Stimulated activated CD8-positive, alpha-beta memory T cell treated with anti-CD3 and anti-CD28 coated beads, Interleukin-12 subunit alpha, Interleukin-12 subunit beta, amount 100 ng/mL, for 24 hours (primary cell): Measurements from ENCODE around the gene CHRNA4.
"Not testable (repeated sequence)": the region's sequence is repeated elsewhere in the genome, so short reads cannot be mapped to it uniquely, and the experiment has no call there.

ENCODE experiments used
- DNase-seq: peaks from one replicate; pipeline ENCODE4 v3.0.0-alpha.2; 2020; ENCODE audit errors: extremely low read depth

CHRNA4 gene

DNA sequence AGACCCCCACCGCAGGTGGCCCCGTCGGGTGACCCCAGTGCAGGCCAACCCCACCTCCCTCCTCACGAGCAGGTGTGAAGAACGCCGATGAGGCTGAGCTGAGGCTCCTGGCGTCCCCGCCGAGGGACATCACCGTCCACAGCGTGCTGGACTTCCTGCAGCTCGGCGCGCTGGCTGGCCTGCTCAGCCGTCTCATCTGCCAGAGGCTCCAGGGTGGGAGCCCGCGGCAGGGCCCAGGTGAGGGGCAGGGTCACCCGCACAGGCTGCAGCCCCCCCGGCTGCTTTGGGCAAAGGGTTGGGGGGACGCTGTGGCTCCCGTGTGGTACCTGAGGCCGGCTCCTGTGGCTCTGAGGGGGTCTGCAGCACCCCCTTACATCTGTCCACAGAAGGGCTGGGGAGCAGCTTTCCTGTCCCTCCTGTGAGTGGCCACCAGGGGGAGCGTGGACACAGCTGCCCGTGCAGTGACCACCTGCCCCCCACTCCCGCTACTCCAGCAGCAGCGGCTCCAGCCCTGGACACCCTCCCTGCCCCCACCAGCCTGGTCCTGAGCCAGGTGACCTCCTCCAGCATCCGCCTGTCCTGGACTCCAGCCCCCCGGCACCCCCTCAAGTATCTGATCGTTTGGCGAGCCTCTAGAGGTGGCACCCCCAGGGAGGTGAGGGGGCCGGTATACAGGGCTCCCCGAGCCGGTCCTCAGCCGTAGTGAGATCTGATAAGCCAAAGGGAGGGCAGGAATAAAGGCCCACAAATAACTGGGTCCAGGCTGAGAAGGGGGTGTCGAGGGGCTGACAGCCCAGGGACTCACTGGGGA lies 51.7 kb downstream of the CHRNA4 start:
- DNase-seq = no peak

DNA sequence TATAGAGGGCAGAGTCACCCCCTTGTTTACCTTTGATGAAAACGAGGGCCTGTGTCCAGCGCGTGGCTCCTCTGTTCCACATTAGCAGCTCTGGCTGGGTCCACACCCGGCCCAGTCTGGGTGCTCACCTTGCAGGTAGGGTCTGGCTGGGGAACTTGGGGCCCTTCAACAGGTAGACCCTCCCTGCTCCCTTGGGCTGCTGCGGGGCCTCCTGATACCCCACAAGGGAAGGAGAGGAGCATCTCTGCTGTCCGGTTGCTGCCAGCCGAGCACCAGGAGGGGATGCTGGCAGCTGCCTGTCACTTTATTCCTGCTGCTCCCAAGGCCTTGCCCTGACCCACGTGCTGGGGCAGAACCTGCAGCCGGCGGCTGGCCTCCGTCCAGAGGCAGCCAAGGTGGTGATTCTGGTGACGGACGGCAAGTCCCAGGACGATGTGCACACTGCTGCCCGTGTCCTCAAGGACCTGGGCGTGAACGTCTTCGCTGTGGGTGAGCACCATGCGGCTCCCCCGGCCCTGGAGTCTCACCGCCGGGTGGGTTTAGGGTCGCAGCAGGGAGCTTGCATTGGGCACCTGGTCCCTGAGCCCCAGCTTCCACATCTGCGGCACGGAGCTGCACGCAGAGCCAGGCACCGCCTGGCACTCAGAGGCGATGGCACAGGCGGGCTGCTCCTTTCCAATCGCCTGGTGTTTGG lies 52.8 kb downstream of the CHRNA4 start:
- DNase-seq = no peak

DNA sequence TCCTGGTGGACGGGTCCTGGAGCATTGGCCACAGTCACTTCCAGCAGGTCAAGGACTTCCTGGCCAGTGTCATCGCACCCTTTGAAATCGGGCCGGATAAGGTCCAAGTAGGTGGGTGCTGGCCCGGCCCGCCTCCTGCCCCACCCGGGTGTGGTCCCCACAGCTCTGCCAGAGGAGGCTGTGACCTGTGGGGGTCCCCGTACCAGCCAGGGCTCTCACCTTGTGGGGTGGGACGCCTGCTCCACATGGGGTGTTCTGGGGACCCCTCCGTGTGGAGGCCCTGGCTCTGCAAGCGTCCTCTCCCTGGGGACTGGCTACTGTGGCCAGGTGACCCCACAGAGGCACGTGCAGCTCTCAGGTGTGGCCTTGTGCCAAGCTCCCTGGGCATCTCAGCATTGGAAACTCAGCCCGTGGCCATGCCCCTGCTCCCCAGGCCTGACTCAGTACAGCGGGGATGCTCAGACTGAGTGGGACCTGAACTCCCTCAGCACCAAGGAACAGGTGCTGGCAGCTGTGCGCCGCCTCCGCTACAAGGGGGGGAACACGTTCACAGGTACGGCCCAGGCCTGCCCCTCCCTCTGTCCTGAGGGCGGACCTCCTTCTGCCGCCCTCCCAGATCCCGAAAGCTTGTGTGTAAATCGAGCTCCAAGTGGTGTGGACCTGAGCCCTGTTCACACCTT lies 53.5 kb downstream of the CHRNA4 start:
- no peak for DNase-seq

DNA sequence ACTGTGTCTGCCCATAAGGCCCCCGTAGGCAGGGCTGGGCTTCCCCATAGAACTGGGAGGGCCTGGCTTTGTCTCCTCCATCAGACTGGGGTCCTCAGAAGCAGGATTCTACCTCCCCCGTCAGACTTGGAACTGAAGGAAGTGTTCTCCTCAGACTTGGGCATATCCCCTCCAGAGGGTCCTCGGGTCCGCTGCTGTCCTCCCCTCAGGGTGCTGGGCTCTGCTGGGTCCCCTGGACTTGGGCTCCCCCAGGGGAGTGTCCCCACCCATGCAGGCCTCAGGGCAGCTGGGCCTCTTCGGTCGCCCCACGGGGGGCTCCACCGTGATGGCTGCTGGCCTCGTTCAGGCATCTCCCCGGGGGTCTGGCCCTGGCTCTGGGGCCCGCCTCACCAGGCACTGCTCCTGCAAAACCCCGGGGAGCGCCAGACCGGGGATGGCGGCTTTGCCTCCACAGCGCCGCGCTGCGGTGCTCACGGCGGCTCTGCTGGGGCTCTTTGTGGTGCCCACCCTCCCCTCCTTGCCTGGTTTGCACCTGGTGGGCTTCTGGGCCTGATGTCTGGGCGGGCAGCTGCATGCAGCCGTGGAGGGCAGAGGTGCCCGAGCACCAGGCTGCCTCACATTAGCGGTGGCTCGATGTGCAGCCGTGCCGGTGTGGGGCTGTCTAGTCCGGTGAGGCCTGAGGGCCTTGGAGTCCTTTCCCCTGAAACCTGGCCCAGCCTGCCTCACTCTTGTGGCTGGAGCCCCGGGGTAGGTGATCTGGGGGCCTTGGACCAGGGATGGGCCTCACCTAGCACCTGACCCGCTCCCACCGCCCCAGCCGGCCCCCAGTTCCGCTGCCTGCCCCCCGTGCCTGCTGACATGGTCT lies 54.2 kb downstream of the CHRNA4 start:
- DNase-seq = no peak

DNA sequence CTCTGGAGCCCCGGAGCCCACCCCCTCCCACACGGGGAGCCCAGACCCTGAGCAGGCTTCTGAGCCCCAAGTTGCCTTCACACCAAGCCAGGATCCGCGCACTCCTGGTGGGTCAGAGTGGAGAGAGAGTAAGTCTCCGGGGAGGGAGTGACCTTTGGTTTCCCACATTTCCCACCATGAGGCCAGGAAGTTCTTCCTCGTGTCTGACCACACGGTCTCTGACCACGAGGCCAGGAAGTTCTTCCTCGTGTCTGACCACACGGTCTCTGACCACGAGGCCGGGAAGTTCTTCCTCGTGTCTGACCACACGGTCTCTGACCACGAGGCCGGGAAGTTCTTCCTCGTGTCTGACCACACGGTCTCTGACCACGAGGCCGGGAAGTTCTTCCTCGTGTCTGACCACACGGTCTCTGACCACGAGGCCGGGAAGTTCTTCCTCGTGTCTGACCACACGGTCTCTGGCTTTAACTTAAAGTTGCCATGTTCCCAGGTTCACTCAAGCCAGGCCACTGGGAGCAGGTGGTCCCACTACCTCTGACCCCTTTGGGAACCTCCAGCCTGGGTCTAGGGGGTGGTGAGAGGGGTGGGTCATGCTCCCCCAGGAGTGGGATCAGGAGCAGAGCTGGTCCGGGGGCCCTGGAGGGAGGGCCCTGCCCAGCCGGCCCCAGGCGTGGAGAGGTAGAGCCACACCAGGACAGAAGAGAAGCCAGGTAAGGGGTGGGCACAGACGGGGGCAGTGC lies 55.0 kb downstream of the CHRNA4 start:
- not testable (repeated sequence) for DNase-seq

DNA sequence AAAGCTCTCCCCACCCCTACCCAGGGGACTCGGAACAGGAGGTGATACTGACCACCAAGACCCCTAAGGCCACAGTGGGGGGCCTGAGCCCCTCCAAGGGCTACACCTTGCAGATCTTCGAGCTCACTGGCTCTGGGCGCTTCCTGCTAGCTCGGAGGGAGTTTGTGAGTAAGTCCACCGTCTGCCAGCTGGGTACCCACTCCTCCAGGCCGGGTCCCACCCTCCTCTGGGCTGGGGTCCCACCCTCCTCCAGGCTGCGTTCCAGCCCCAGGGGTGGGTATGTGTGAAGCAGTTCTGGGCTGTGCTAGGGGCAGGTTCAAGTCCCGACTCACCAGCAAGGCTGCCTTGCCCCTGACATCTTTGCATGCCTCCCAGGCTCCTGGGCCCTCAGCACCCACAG lies 55.8 kb downstream of the CHRNA4 start:
- DNase-seq = no peak

DNA sequence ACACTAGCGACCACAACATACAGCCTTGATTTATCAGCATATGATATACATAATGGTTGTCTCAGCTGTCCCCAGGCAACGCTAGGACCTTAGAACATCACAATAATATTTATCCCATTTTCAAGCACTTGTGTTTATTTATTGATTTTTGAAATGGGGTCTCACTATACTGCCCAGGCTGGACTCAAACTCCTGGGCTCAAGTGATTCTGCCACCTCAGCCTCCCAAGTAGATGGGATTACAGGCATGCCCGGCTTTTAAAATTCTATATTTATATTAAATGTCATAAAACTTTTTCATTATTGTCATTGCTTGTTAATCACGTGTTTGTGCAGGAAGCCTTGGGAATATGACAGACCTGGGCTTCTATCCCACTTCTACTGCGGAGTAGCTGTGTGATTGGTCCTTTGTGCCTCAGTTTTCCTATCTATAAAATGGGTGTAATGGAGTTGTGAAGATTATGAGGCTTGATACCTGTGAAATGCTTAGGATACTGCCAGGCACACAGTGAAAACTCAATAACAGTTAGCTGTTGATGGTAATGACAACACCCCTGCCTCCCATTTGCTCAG lies 58.0 kb downstream of the CHRNA4 start:
- no peak for DNase-seq

DNA sequence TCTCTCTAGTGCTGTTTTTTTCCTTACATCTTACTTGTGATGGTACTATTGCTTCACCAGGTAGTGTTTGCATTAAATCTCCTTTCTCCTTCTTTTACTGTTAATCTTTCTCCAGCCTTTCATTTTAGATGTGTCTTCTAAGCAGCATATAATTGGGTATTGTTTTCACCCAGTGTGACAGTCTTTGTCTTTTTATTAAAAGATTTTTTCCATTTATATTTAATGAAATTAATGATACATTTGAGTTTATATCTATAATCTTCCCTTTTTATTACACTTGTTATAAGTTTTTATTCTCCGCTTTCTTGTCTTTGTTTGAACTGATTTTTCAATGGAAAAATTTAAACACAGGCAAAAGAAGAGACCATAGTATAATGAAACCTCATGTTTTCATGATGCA lies 59.5 kb downstream of the CHRNA4 start:
- DNase-seq = no peak

DNA sequence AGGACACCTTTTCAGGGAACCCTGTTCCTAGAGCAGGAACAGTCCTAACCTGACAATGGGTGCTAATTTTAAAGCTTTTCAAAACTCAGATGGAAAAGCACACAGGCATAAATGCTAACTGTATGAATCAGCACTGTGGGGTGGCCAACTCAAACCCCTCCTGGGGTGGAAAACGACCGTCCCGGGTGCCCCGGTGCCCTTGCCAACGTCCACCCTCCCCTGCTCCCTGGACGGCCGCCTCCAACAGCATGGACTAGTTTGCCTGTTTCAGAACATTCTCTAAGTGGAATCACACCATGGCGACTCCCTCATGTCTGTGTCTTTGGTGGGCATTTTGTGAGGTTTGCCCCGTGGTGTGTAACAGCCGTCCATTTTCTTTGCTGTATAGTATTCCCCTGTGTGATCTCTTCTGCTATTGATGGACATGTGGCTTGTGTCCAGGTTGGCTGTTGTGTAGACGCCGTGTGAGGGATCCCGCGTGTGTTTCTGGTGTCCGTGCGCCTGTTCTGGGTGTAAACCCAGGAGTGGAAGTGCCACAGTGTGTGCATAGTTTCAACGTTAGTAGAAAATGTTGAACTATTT lies 62.3 kb downstream of the CHRNA4 start:
- no peak for DNase-seq

DNA sequence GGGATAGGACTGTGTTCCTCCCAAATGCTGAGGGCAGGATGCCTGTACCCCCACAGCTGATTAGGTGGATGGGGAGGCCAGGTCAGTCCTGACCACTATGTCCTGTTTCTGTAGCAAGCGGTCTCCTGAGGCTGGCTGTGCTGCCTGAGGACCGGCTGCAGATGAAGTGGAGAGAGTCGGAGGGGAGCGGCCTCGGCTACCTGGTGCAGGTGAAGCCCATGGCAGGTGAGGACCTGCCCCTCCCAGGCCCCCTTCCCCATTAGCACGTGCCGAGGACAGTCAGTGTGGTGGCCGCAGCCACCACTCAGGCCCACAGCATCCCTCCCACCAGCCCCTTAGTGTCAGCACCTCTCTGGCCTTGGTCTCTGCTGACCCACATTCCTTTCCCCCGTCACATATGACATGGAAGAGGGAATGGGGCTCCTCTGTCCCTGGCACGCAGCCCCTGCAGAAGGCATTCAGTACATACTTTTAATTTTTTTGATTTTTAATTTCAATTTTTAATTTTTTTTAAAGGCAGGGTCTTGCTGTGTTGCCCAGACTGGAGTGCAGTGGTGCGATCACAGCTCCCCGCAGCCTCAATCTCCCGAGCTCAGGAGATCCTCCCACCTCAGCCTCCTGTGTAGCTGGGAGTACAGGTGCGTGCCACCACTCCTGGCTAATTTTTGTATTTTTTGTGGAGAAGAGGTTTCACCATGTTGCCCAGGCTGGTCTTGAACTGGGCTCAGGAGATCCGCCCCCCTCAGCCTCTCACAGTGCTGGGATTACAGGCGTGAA lies 63.2 kb downstream of the CHRNA4 start:
- DNase-seq = no peak

DNA sequence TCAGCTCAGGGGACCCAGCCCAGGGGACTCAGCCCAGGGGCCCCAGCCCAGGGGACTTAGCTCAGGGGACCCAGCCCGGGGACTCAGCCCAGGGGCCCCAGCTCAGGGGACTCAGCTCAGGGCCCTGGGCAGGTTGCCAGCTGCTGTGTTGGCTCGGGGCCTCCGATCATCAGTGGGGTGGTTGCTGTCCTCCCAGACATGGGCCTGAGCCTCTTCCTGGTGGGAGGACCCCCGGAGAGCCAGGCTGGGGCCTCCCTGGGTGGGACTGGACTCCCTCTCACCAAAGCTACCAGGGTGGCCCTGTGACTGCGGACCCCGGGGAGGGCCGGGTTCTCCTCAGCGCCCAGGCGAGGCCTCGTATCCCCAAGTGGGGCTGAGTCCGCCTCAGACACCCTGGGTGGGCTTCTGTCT lies 63.8 kb downstream of the CHRNA4 start:
- no peak for DNase-seq

DNA sequence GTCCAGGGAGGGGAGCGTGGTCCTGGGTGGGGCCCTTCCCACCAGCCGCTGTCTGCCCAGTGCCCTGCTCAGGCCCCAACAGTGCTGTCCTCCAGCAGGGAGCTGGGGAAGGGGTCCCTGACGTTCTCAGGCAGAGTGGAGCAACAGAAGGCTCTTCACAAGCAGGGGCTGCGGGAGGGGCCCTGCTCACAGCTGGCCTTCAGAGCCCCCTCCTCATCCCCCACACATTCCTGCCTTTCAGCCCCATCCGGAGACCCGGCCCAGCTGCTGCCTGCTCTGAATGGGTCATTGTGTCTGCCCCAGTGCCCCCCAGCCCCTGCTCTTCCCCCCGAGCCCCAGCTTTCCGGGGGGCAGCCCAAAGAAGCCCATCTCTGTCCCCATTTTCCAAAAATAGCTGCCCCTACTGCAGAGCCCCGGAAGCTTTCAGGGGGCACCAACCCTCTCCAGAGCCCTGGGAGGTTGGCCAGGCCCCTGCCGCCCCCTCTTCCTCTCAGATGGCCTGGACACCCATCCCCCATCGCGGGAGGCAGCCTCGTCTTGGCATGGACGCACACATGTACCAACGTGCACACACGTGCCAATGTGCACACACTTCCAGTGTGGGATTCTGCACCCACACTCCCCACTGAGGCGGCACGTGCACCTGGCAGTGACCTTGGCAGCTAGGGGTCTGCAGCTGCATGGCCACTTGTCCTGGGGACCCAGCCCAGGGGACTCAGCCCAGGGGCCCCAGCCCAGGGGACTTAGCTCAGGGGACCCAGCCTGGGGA lies 64.4 kb downstream of the CHRNA4 start:
- no peak for DNase-seq

DNA sequence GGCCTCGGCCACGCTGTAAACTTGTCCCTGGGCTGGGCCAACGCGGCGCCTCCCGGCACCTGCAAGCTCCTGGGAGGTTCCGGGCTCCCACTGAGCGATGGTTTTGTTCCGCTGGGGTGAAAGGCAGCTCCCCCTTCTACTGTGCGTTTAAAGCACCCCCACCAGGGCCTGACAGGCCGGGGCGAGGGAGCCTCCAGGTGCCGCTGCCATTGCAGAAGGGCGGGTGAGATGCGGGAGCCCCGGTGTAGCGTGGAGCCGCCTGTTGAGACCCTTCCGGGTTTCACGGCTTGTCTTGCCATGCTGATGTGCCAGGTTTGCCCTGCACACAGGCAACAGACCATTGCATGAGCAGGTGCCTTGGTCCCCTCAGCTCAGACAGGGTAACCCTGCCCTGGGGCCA lies 65.3 kb downstream of the CHRNA4 start:
- DNase-seq = no peak

DNA sequence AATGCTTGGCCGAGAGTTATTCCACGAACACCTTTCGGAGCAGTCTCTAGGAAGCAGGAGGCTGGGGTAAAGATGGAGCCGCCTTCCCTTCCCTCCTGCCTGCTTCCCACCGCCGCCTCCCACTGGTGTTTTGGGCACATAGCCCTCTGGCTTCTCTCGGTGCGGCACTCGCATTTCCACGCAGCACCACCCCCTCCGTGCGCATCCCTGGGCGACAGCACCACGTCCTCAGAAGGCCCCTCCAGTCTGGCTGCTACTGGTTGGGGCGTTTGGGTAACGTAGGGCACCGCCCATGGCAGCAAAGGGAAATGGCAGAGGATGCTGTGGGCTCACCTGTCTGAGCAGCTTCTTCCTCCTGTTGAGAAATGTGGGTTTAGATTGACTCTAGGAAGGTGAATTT lies 65.7 kb downstream of the CHRNA4 start:
- DNase-seq = no peak

DNA sequence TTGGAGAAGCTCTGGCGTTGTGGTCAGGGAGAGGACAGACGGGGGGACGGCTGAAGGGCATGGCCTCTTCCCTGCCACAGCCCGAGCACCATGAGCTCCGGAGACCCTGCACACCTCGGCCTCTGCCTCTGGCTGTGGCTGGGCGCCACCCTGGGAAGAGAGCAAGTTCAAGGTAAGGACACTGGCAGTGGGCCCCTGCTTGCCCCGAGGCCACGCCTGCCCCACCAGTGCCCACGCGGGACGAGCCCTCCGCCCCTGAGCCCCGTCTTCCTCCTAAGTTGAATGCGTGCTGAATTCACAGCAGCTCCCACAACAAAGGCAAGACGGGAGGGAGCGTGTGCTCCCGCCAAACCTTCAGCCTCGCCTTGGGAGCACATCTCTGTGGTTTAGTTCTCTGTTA lies 66.1 kb downstream of the CHRNA4 start:
- DNase-seq = no peak

DNA sequence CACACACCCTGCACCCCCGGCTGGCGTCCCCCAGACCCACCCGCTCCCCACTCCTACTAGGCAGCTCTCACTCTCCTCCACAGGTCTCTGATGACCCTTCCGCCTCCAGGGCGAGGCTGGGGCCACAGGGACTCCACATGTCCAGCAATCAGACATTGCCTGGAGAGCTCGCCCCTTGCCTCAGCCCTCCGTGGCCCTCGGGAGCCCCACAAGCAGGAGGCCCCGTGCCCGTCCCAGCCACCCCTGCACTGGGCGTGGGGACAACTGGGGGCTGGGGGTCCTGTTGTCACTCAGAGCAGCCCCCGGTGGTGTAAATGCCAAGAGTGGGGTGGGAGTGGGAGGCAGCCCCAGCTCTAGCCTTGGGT lies 66.6 kb downstream of the CHRNA4 start:
- DNase-seq = no peak

DNA sequence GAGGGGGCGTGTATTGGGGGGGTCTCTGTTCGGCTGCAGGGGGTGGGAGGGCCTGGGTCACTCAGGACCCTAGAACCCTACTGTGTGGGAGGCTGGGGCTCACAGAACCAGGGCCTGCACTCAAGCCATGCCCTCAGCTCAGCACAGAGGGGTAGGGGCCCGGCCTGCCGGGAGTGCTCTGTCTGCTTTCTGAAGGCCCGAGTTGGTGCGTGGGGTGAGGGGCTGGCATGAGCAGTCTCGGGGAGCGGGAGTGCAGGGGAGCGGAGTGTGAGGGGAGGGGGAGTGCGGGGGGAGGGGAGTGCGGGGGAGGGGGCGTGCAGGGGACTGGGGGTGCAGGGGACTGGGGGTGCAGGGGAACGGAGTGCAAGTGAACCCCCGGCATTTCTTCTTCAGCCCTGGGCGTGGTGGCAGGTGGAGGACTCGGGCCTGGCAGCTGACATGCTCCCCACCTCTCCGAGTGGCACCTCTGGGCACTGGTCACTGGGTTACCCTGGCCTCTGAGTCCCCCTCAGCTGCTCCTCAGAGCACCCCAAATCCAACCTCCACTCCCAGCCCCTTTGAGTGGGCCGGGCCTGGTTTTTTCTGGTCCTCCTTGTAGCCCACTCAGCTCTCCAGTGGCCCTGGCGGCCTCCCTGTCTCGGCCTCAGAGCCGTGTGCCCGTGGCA lies 67.1 kb downstream of the CHRNA4 start:
- no peak for DNase-seq

DNA sequence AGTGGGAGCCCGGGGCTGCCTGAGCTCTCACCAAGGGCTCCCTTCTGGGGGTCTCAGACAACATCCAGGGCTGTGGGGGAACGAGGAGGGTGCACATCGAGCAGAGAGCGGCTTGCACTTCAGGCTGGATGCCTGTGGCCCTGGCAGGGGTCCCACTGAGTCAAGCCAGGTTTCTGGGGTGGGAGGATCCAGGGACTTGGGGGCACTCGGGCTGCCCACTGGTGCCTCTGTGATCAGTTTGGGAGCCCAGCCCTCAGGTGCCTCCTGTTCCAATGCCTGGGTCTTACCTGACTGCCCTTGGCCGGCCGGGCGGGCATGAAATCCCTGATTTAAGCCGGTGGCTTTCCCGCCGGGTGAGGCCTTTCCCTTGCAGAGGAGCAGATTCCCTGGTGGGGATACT lies 67.7 kb downstream of the CHRNA4 start:
- no peak for DNase-seq
